Endometrial microvascular endothelial cells (primary cell): Measurements from ENCODE around the gene SPTSSA. TPM values are rescaled to one million over a fixed set of nuclear protein-coding genes. Genes with fewer than 3 reads are reported as not detected.
"Not testable (repeated sequence)": the region's sequence is repeated elsewhere in the genome, so short reads cannot be mapped to it uniquely, and the experiment has no call there.

Experiments
- in situ Hi-C: cut with HindIII; loops from 2 replicates; pipeline ENCODE4 v1.10.0; 2017; ENCODE audit warnings: low sequenced_read_pairs, low pct_unique_long_range_greater_than_20kb; ENCODE audit errors: inconsistent ontology term
- total RNA-seq: library from RNA; depleted of rRNA; stranded (reverse); fragments of >200 nt; gene quantifications from one replicate; pipeline ENCODE4 v1.2.3, GENCODE V29; 2015; ENCODE audit errors: inconsistent ontology term

The SPTSSA gene, protein sequence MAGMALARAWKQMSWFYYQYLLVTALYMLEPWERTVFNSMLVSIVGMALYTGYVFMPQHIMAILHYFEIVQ
- total RNA-seq, result 15.2 TPM

GRCh38 chr14:34462132-34462893 is at the start of gene SPTSSA:
TSS of gene SPTSSA (minus strand) at chr14:34462240. CDS start at chr14:34462207, 33 bp downstream.
- in situ Hi-C loops, result no loop called here

DNA sequence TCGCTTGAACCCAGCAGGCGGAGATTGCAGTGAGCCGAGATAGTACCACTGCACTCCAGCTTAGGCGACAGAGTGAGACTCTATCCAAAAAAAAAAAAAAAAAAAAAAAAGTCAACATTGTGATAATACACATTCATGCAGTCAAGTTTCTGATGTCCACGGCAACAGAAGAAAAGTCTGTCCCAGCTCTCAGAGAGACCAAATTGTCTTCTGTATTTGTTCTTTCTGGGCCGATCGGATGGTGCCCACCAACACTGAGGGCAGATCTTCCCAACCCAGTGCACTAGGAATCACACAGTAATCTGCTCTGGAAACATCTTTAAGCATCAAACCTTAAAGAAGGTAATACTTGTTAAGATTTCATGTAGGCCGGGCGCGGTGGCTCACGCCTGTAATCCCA is 45.8 kb upstream of the SPTSSA start:
- in situ Hi-C loops, result no loop called here

DNA sequence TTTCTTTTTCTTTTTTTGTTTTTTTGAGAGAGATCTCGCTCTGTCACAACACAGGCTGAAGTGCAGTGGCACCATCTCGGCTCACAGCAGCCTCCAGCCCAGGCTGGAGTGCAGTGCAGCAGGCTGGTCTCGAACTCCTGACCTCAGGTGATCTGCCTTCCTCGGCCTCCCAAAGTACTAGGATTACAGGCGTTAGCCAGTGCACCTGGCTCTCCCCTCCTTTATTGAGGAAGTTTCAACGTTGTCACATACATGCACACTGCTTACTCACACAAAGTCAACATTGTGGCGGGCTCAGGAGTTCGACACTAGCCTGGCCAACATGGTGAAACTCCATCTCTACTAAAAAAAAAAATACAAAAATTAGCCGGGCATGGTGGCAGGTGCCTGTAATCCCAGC is 45.4 kb upstream of the SPTSSA start:
- in situ Hi-C loops, result no loop called here

DNA sequence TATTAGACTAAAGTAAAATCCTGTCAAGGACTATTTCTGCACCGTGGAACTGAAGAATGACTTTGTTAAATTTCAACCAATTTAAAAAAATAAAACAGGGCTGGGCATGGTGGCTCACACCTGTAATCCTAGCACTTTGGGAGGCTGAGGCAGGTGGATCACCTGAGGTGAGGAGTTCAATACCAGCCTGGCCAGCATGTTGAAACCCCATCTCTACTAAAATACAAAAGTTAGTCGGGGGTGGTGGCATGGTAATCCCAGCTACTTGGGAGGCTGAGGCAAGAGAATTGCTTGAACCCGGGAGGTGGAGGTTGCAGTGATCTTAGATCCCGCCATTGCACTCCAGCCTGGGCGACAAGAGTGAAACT is 43.1 kb upstream of the SPTSSA start:
- in situ Hi-C loops, result not testable (repeated sequence)

- in situ Hi-C loops, result not testable (repeated sequence)
These were observed 42.0 kb upstream of the SPTSSA start for GRCh38 chr14:34504027-34504426.

- in situ Hi-C loops, result no loop called here
These were observed 40.6 kb upstream of the SPTSSA start for GRCh38 chr14:34502545-34503225.

DNA sequence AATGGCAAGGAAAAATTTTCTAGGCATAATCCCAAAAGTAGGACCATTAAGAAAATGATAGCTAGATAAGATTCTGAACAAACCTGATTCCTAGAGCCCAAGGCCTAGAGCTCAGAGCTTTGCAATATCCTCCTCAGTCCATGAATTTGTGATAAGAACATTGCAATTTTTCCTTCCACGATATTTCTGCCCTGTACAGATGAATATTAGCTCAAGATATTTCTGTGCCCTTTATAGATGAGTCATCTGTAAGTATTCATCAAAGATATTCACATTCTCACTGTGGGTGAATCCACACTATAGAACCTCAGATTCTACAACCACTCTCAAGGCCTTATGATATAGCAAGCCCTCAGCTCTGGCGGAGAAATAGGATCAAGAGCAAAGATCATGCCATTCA is 40.0 kb upstream of the SPTSSA start:
- in situ Hi-C loops, result no loop called here

GRCh38 chr14:34501004-34501580 is 39.1 kb upstream of the SPTSSA start:
- in situ Hi-C loops, result no loop called here

GRCh38 chr14:34498684-34499412 is 36.8 kb upstream of the SPTSSA start:
- in situ Hi-C loops, result no loop called here

GRCh38 chr14:34496679-34497513 is 34.9 kb upstream of the SPTSSA start:
- in situ Hi-C loops, result no loop called here

- in situ Hi-C loops, result no loop called here
These were observed 34.1 kb upstream of the SPTSSA start for GRCh38 chr14:34496007-34496678.

GRCh38 chr14:34489324-34489723 is 27.3 kb upstream of the SPTSSA start:
- in situ Hi-C loops, result no loop called here

GRCh38 chr14:34488528-34488927 is 26.5 kb upstream of the SPTSSA start:
- in situ Hi-C loops, result no loop called here

DNA sequence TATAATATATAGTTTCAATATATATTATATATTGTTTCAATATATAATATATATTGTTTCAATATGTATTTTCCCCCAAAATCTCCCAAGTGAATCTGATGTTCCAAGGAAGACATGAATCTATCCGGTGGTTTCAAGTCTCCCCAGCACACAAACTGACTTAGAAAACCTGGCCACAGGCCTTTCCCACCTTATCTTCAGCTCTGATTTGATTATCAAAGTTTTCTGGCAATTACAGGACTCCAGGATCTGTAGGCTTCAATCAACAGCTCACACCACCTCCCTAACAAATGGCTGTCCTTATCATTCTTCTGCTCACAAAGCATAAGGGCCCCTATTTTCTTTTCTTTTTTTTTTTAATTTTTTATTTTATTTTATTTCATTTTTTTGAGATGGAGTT is 22.7 kb upstream of the SPTSSA start:
- in situ Hi-C loops, result no loop called here

DNA sequence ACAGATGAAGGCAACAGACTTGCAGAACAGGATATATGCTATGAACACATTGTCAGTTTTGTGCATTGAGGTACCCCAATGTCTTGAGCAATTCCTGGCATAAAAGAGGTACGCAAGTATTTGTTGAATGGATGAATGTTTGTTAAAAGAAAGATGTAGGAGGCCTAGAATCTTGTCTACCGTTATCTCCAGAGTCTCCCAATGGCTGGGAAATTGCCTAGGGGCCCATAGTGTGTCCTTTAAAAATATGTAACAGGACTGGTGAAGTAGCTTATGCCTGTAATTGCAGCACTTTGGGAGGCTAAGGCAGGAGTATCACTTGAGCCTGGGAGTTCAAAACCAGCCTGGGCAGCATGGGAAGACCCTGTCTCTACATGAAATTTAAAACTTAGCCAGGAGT is 20.4 kb upstream of the SPTSSA start:
- in situ Hi-C loops, result no loop called here

GRCh38 chr14:34479694-34480093 is 17.7 kb upstream of the SPTSSA start:
- in situ Hi-C loops, result no loop called here

- in situ Hi-C loops, result no loop called here
These were observed 16.2 kb upstream of the SPTSSA start for GRCh38 chr14:34478261-34478660.

DNA sequence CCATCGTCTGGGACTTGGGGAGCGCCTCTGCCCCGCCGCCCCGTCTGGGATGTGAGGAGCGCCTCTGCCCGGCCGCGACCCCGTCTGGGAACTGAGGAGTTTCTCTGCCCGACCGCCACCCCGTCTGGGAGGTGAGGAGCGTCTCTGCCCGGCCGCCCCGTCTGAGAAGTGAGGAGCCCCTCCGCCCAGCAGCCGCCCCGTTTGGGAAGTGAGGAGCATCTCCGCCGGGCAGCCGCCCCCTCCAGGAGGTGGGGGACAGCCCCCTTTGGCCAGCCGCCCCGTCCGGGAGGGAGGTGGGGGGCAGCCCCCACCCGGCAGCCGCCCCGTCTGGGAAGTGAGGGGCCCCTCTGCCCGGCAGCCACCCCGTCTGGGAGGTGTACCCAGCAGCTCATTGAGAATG is 14.0 kb upstream of the SPTSSA start:
- in situ Hi-C loops, result not testable (repeated sequence)
